ENCODE measurements around the gene ABR.
"Not testable (repeated sequence)": the region's sequence is repeated elsewhere in the genome, so short reads cannot be mapped to it uniquely, and the experiment has no call there.

The ABR gene

GRCh38 chr17:1170739-1171138 is 9.0 kb downstream of the ABR start:
- no peak for DNase-seq

GRCh38 chr17:1169929-1170312 is 9.9 kb downstream of the ABR start:
- DNase-seq = no peak

- no peak for DNase-seq
Observed at GRCh38 chr17:1169221-1169928, 10.4 kb downstream of the ABR start.

- no peak for DNase-seq
Observed at GRCh38 chr17:1168533-1169220, 11.1 kb downstream of the ABR start.

GRCh38 chr17:1166276-1166675 is 13.5 kb downstream of the ABR start:
- DNase-seq = no peak

- DNase-seq = no peak
Observed at GRCh38 chr17:1165836-1166235, 13.9 kb downstream of the ABR start.

GRCh38 chr17:1164935-1165556 is 14.7 kb downstream of the ABR start:
- DNase-seq = no peak

GRCh38 chr17:1162116-1162855 is 17.5 kb downstream of the ABR start:
- DNase-seq = no peak

- no peak for DNase-seq
Observed at GRCh38 chr17:1160591-1161390, 19.0 kb downstream of the ABR start.

- no peak for DNase-seq
Observed at GRCh38 chr17:1159431-1160180, 20.2 kb downstream of the ABR start.

GRCh38 chr17:1158879-1159278 is 20.9 kb downstream of the ABR start:
- DNase-seq = no peak

- DNase-seq = no peak
Observed at GRCh38 chr17:1156864-1157263, 22.9 kb downstream of the ABR start.

GRCh38 chr17:1154704-1155103 is 25.1 kb downstream of the ABR start:
- DNase-seq = no peak

- DNase-seq = no peak
Observed at GRCh38 chr17:1153795-1154546, 25.8 kb downstream of the ABR start.

- not testable (repeated sequence) for DNase-seq
Observed at GRCh38 chr17:1152582-1152981, 27.2 kb downstream of the ABR start.

- no peak for DNase-seq
Observed at GRCh38 chr17:1150863-1151600, 28.7 kb downstream of the ABR start.

GRCh38 chr17:1149869-1150268 is 29.9 kb downstream of the ABR start:
- no peak for DNase-seq

- DNase-seq = peak; percentile 47
Observed at GRCh38 chr17:1147664-1148063, 32.1 kb downstream of the ABR start.

GRCh38 chr17:1146561-1147265 is 33.1 kb downstream of the ABR start:
- no peak for DNase-seq

All from NCI-H526 treated with DMSO at 0.1 percent for 48 hours (cell line).